ENCODE data around the gene SPDYE17. TPM values are rescaled to one million over a fixed set of nuclear protein-coding genes. Genes with fewer than 3 reads are reported as not detected.
"Not testable (repeated sequence)": the region's sequence is repeated elsewhere in the genome, so short reads cannot be mapped to it uniquely, and the experiment has no call there.

Gene SPDYE17
- total and polyA plus RNA-seq, 2 of the 8 experiments (the other 6 are each of a cell fraction or from before 2014, with no cell fraction given) = not detected

DNA sequence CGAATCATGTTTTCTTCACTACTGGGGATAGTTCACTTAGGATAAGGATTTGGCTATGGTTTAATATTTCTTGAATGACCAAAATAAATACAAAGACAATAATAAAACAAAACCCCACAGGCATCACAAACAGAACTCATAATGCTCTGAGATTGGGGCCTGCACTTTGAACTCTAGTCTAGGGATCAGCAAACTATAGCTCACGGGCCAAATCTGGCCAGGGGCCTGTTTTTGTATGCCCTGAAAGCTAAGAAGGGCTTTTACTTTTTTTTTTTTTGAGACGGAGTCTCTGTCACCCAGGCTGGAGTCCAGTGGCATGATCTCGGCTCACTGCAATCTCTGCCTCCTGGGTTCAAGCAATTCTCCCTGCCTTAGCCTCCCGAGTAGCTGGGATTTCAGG, 44.9 kb upstream of the SPDYE17 start:
- H3K9ac ChIP-seq (replicated peaks in 1 of 4; ENCODE audit: extremely low read depth in 1 of 4, low read depth in 3 of 4, low read length in 3 of 4); H3K79me2 ChIP-seq (ENCODE audit: control insufficient read depth in 1 of 2, insufficient read depth in 2 of 2, low read length in 2 of 2); H3K9me3 ChIP-seq (ENCODE audit: insufficient read depth in 2 of 2, low read depth in 1 of 2, low read length in 1 of 2); H2BK120ac ChIP-seq (replicated peaks; ENCODE audit: low read depth, low read length); FAIRE-seq; H2BK12ac ChIP-seq (ENCODE audit: low read depth, low read length); DNase-seq (ENCODE audit: low read depth in 1 of 2, low spot score in 2 of 2); H2AFZ ChIP-seq (ENCODE audit: low read length); H3K56ac ChIP-seq (replicated peaks; ENCODE audit: insufficient read length, low read depth, low read length); H2BK15ac ChIP-seq (ENCODE audit: low read length); H2AK5ac ChIP-seq (ENCODE audit: low read depth, low read length); H4K5ac ChIP-seq (ENCODE audit: insufficient read length, low read depth, low read length); H3K36me3 ChIP-seq (ENCODE audit: control insufficient read depth in 2 of 4, insufficient read depth in 4 of 4, low read length in 3 of 4); H2BK5ac ChIP-seq (ENCODE audit: low read depth, low read length); H3K18ac ChIP-seq (ENCODE audit: extremely low read depth, low read length); H2BK20ac ChIP-seq (ENCODE audit: low read length); H3K27ac ChIP-seq (ENCODE audit: low read depth, low read length); H3K23ac ChIP-seq (ENCODE audit: insufficient read length); H3K79me1 ChIP-seq (ENCODE audit: low read depth, low read length); H3K23me2 ChIP-seq (ENCODE audit: low read depth, low read length); H3K4ac ChIP-seq (replicated peaks; ENCODE audit: insufficient read length, low read depth, low read length); H3K4me1 ChIP-seq (replicated peaks in 1 of 4; ENCODE audit: control insufficient read depth in 3 of 4, insufficient read depth in 4 of 4, low read length in 3 of 4); H3K27me3 ChIP-seq (replicated peaks in 1 of 4; ENCODE audit: control insufficient read depth in 3 of 4, extremely low read depth in 1 of 4, insufficient read depth in 3 of 4, low read length in 3 of 4); H4K8ac ChIP-seq (ENCODE audit: extremely low read depth, insufficient read depth, low read length); H3K4me2 ChIP-seq (ENCODE audit: insufficient read depth in 1 of 2, low read depth in 2 of 2, low read length in 2 of 2); POLR2A ChIA-PET (ENCODE audit: partially characterized antibody); H4K20me1 ChIP-seq (replicated peaks in 1 of 2; ENCODE audit: control insufficient read depth in 1 of 2, insufficient read depth in 2 of 2, low read length in 2 of 2); H3K14ac ChIP-seq (ENCODE audit: insufficient read length); H3K4me3 ChIP-seq (ENCODE audit: extremely low read depth in 1 of 4, insufficient read depth in 2 of 4, low read depth in 3 of 4, low read length in 4 of 4); H4K91ac ChIP-seq (replicated peaks; ENCODE audit: insufficient read length, low read length); CTCF ChIA-PET (ENCODE audit: partially characterized antibody): not testable (repeated sequence)
- WGBS, 2 experiments (ENCODE audit: extremely low coverage in 1 of 2, insufficient coverage in 1 of 2, insufficient read length in 1 of 2, insufficient replicate concordance in 2 of 2, low coverage in 1 of 2, low lambda C conversion rate in 2 of 2, missing lambda C conversion rate in 1 of 2) = 93% methylated on average over 4 of the region's 5 CpGs; no CpG with 5 or more reads in 1 of the 2 experiments

- H4K8ac ChIP-seq (ENCODE audit: extremely low read depth, insufficient read depth, low read length); CTCF ChIA-PET (ENCODE audit: partially characterized antibody); H2BK5ac ChIP-seq (ENCODE audit: low read depth, low read length); H3K18ac ChIP-seq (ENCODE audit: extremely low read depth, low read length); DNase-seq (ENCODE audit: low read depth in 1 of 2, low spot score in 2 of 2); H4K20me1 ChIP-seq (replicated peaks in 1 of 2; ENCODE audit: control insufficient read depth in 1 of 2, insufficient read depth in 2 of 2, low read length in 2 of 2); H3K4me1 ChIP-seq (replicated peaks in 1 of 4; ENCODE audit: control insufficient read depth in 3 of 4, insufficient read depth in 4 of 4, low read length in 3 of 4); H3K79me1 ChIP-seq (ENCODE audit: low read depth, low read length); H2BK20ac ChIP-seq (ENCODE audit: low read length); H3K9ac ChIP-seq (replicated peaks in 1 of 4; ENCODE audit: extremely low read depth in 1 of 4, low read depth in 3 of 4, low read length in 3 of 4); H2AK5ac ChIP-seq (ENCODE audit: low read depth, low read length); H3K36me3 ChIP-seq (ENCODE audit: control insufficient read depth in 2 of 4, insufficient read depth in 4 of 4, low read length in 3 of 4); H3K79me2 ChIP-seq (ENCODE audit: control insufficient read depth in 1 of 2, insufficient read depth in 2 of 2, low read length in 2 of 2); POLR2A ChIA-PET (ENCODE audit: partially characterized antibody); H3K56ac ChIP-seq (replicated peaks; ENCODE audit: insufficient read length, low read depth, low read length); H4K91ac ChIP-seq (replicated peaks; ENCODE audit: insufficient read length, low read length); H3K23me2 ChIP-seq (ENCODE audit: low read depth, low read length); H3K27me3 ChIP-seq (replicated peaks in 1 of 4; ENCODE audit: control insufficient read depth in 3 of 4, extremely low read depth in 1 of 4, insufficient read depth in 3 of 4, low read length in 3 of 4); H3K23ac ChIP-seq (ENCODE audit: insufficient read length); H3K9me3 ChIP-seq (ENCODE audit: insufficient read depth in 2 of 2, low read depth in 1 of 2, low read length in 1 of 2); H3K14ac ChIP-seq (ENCODE audit: insufficient read length); H2BK15ac ChIP-seq (ENCODE audit: low read length); H3K4me3 ChIP-seq (ENCODE audit: extremely low read depth in 1 of 4, insufficient read depth in 2 of 4, low read depth in 3 of 4, low read length in 4 of 4); H3K4me2 ChIP-seq (ENCODE audit: insufficient read depth in 1 of 2, low read depth in 2 of 2, low read length in 2 of 2); H2BK12ac ChIP-seq (ENCODE audit: low read depth, low read length); H2BK120ac ChIP-seq (replicated peaks; ENCODE audit: low read depth, low read length); H3K27ac ChIP-seq (ENCODE audit: low read depth, low read length); H3K4ac ChIP-seq (replicated peaks; ENCODE audit: insufficient read length, low read depth, low read length); H4K5ac ChIP-seq (ENCODE audit: insufficient read length, low read depth, low read length); FAIRE-seq; H2AFZ ChIP-seq (ENCODE audit: low read length): not testable (repeated sequence)
- 77% methylated on average over 3 of the region's 6 CpGs; no CpG with 5 or more reads in 1 of the 2 experiments for WGBS, 2 experiments (ENCODE audit: extremely low coverage in 1 of 2, insufficient coverage in 1 of 2, insufficient read length in 1 of 2, insufficient replicate concordance in 2 of 2, low coverage in 1 of 2, low lambda C conversion rate in 2 of 2, missing lambda C conversion rate in 1 of 2)
Observed at GRCh38 chr7:77074786-77075396, 42.7 kb upstream of the SPDYE17 start.

All from H1 (cell line).